ENCODE results near the gene PRPF8.

- no peak for TF ChIP-seq GATA2 (IDR thresholded peaks at IDR 0.05; ENCODE audit: low read depth, low read length)
- TF ChIP-seq GATA3 (IDR thresholded peaks at IDR 0.05; ENCODE audit: low read depth, low read length): no peak
These were observed 45.0 kb downstream of the PRPF8 start for GRCh38 chr17:1639549-1640180.

Data from SH-SY5Y (cell line).